T-helper 2 cell treated with Interferon-gamma antibody and Interleukin-4, amounts not matched to agents 100 ng/mL and 5 ng/mL, for 36 hours (primary cell): ENCODE results near the gene HIPK2. TPM values are rescaled to one million over a fixed set of nuclear protein-coding genes. Genes with fewer than 3 reads are reported as not detected.

Source experiments
- intact Hi-C: fragments of 100-400 bp; cut with micrococcal nuclease; formaldehyde crosslinking; loops from one replicate; pipeline ENCODE4 v1.15.1; 2023
- total RNA-seq: library from RNA; stranded (reverse); gene quantifications from 2 replicates; pipeline ENCODE4 v1.2.3, GENCODE V29; 2022

HIPK2 gene
- total RNA-seq, 1 donor from 2014 or later, result 19.2 TPM

GRCh38 chr7:139601176-139601575, 176.6 kb downstream of the HIPK2 start:
- intact Hi-C loops, result no loop called here

- intact Hi-C loops, result no loop called here
Measured at GRCh38 chr7:139600306-139600705, 177.5 kb downstream of the HIPK2 start.

GRCh38 chr7:139598642-139599041, 179.2 kb downstream of the HIPK2 start:
- intact Hi-C loops, result no loop called here

DNA sequence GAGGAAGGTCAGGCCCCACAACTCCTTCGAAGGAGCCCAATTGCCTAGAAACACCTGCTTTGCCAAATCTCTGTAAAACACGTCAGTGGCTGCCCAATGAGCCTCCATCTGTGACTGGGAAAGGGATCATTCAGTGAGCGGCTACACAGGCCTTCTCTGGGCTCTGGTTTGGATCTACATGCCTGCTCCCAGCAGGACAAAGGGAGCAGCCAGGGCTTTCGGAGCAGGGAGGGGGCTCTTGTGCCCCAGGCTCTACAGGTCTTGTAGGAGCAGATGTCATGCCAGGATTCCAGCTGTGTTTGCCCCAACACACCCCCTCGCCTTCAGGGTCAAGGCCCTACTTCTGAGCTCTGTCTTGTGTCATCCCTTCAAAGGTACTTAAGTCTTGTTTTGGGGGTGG, 180.8 kb downstream of the HIPK2 start:
- intact Hi-C loops, result no loop called here

GRCh38 chr7:139596626-139597025, 181.2 kb downstream of the HIPK2 start:
- intact Hi-C loops, result no loop called here

DNA sequence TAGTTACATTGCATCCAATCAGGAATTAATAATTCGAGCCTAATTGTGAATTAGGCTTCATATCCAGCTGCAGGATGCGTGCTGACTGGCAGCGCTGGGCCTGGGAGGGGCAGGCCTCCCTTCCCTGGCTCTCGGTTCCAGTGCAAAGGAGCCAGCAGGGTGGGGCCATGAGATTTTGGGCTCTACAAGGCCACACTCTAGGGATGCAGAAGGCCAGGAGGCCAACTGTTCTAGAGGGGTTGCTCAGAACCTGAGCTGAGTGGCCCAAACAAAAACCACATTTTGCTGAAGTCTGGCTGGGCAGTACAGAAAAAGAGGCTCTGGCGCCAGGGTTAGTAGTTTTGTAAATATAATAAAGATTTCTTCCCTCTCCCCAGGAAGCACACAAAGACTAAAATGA, 182.0 kb downstream of the HIPK2 start:
- intact Hi-C loops, result no loop called here

- intact Hi-C loops, result no loop called here
Measured at GRCh38 chr7:139594911-139595476, 182.8 kb downstream of the HIPK2 start.

DNA sequence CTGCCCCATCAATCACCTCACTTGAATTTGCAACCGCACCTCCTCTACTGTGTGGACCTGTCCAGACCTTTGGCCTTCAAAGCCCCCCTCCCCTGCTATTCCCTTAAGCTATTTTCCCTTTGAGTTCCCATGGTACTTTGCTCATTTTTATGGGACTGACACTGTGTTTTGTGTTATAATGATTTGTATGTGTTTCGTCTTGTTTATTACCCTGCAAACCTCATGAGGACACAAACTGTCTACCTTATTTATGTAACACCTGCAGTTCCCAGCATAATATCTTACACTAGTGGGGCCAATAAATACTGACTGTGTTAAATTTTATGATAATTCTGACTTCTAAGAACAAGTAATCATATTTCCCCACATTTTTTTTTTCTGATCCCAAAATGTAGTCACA, 183.7 kb downstream of the HIPK2 start:
- intact Hi-C loops, result no loop called here

DNA sequence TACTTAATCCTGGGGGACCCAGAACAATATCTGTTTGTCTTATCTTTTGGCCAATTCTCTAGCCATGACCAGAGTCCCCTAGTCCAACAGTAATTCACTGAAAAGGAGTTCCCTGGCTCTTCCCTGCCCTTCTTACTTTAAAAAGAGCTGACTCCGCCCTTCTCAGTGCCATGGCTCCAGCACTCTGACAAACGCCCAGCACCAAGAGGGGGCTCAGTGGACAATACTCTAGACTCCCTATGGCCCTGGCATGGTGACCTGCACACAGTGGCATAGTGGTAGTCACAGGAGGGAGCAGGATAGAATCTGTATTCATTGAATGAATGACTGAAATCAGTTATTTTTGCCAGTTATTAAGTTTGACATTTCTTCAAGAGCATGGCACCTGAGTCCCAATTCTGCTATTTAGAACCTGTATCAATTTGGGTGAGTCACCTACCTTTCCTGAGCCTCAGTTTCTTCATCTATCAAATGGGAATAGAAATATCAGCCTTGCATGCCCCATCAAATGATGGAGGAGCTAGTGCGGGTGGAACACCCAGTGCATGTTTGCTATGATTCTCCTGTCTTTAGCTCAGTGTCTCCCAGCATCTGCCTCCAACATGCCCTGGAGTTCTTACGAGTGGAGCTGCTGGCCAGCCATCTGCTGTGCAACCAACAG, 184.9 kb downstream of the HIPK2 start:
- intact Hi-C loops, result no loop called here

DNA sequence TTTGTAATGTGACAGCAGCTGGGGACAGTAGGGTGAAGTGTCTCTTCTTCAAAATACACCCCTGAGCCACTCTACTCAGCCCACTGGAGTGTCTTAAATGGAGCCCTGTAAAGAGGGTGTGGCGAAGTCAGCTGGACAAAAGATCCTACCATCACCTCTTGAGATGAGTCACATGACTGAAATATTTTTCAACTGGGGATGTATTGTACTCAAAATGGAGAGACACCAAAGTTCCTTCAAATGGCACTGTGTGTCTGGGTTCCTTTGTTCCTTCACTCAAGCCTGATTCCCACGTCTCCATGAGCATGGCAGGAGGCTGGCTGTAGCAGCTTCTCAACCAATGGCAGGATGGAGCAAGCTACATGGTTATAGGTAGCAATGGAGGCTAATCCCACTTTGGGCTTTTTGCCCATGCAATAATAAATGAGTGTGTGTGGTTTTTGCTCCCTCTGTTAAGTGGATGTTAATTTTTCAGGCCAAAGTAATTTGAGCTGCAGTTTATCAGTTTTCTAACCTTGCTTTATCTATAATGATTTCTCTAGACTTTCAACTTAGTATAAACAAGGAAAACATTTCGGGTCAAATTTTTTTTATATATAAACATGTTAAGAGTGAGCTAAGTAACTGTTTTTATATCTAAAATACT, 186.1 kb downstream of the HIPK2 start:
- intact Hi-C loops, result no loop called here

DNA sequence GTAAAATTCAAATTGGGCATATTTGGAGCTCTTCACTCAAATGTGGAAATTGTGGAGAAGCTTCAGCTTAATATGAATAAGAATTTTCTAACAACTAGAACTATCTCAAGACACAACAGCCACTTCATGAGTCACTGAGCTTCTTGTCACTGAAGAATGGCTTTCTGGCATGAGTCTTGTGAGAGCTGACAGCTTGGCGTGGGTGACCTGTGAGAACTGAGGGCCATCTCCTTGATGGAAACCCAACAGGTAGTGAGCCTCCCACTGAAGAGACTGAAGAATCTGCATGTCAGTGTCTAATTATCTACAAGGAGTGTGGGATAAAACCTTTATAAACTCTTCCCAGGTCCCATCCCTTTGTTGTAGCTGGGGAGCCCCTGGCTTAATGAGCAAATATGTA, 188.3 kb downstream of the HIPK2 start:
- intact Hi-C loops, result no loop called here

DNA sequence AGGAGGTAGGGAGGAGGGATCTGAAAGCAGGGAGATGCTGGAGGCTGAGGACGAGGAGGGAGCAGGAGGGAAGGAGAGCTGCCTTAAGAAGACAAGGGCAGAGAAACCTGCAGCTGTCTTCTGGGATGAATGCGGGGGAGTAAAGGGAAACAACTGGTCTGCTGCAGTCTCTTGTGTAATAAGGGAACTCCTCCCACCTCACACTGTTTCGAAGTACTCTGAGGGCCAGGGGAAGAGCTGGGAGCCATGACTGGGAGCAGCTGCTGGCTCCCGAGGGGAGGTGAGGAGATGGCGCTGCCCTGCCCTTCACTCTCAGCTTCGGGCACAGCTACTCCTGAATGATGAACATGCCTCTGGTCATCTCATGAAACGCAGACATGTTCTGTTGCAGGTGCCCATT, 189.2 kb downstream of the HIPK2 start:
- intact Hi-C loops, result no loop called here

DNA sequence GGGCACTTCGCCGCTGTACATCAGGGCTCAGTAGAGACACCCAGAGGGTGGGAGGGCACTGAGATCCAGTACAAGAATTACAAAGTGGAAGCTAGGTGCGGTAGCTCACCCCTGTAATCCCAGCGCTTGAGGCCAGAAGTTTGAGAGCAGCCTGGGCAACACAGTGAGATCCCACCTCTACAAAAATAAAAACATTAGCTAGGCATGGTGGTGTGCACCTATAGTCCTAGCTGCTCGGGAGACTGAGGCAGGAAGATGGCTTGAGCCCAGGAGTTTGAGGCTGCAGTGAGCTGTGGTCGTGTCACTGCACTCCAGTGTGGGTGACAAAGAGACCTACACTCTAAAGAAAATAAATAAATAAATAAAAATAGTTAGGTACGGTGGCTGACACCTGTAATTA, 190.3 kb downstream of the HIPK2 start:
- intact Hi-C loops, result no loop called here

DNA sequence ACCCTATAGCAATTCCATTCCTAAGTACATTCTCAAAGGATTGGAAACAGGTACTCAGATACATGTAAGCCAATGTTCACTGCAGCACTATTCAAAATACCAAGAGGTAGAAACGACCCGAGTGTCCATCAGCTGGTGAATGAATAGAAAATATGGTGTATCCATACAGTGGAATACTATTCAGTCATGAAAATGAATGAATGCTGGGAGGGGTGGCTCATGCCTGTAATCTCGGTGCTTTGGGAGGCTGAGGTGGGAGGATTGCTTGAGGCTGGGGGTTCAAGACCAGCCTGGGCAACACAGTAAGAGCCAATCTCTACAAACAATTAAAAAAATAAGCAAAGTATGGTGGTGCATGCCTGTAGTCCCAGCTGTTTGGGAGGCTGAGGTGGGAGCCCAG, 191.5 kb downstream of the HIPK2 start:
- intact Hi-C loops, result no loop called here

DNA sequence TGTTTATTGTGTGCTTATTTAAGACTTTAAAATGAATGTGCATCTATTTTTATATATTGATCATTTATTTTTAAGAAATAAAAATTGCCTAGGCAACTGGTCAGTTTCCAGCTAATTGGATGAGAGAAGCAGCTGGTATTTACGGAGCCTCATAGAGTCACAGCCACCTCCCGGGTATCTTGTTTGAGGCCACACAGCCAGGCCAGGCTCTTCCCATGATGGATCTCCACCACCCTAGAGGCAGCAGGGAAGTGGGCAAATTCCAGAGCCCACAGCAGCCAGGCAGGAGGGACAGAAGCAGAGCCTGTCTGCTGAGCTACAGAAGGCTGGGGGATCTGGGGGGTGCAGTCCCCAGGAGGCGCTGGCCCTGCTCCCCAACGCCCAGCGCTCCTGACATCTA, 192.8 kb downstream of the HIPK2 start:
- intact Hi-C loops, result no loop called here

DNA sequence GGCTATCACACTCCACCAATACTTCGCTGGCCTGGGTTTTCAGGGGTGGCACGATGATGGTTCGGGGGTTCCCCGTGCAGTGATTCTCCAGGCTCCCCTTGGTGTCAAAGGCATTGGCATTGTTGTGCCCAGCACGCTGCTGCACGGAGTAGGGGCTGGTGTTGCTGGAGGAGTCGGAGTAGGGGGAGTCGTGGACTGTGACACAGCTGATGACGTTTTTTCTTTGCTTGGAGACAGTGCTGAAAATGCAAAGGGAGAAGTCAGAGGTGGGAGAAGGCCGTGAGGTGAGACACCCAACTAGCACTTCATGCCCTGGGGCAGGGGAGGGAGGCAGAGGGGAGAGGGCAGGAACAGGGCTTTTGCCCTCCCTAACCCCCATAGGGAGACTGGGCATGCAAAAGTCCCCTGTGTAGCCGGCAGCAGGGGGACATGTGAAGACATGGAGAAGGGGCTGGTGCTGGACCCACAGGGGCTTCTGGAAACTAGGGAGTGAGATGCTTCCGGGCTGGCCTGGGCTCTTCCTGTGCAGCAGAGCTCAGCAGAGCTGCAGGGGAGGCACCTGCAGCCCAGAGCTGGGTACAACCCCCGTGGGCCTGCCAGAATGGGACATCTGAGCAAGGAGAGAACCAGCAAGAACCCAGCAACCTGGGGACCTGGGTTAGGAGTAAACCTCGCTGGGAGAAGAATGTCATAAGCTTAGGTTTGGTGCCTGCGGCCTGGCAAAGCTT, 193.8 kb downstream of the HIPK2 start:
- intact Hi-C loops, result no loop called here

DNA sequence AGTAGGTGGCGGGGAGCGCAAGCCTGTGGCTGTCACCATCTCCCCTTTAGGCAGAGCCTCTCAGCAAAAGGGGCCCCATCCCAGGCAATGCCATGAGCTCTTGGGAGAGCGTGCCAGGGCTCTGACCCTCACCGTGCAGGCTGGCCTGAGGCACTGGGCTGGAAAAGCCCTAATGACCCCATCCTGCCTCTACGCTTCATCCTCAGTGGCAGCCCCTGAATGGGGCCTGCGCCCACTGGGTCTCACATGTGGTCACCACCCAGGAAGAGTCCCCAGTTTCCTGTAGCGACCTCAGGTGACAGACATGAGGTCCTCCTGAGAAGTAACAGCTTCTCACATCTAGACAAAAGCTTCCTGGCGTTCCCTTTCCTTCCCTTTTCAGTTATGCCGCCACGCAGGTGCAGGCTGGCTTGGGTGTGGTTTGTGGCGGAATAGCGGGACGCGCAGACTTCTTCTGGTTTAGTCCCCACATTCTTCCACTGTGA, 195.1 kb downstream of the HIPK2 start:
- intact Hi-C loops, result no loop called here

DNA sequence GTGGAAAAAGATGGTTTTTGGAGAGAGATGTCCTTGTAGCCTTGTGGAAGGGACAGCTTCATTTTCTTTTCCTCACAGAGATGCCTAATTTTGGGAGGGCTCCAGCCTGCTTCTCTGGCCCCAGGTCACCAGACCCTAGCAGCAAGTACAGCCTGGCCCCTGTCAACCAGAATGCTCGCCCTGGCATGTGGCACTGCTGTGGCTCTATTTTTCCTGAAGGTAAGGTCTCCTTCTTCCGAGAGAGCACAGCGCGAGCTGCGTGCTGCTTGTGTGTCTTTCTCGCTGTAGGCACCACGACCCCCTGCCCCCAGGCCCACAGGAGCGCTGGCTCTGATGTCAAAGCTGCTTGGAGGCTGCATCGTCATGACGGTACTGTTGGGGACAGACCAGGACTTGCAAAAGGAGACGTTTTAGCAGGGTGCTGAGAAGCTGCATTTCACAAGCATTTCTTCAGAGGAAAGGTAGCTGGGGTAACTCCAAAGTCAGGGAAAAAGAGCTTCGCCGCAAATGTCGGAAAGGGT, 195.6 kb downstream of the HIPK2 start:
- intact Hi-C loops, result no loop called here

DNA sequence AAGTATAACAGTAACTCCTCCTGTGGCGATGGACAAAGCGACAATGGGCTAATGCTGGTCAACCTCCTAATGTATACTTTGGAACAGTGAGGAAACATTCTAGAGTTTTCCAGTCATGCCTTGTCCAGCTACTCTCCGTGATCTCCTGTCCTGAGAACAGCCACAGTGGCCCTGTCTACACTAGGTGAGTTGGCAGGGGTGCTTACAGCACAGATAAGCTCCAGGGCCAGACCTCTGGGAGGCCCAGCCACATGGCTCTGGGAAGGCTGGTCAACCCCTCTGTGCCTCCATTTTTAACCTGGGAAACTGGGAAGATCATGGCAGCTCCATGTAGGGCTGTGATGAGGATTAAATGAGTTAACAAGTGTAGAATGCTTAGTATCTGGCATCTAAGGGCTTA, 197.4 kb downstream of the HIPK2 start:
- intact Hi-C loops, result no loop called here

- intact Hi-C loops, result no loop called here
Measured at GRCh38 chr7:139576179-139576973, 201.4 kb downstream of the HIPK2 start.

DNA sequence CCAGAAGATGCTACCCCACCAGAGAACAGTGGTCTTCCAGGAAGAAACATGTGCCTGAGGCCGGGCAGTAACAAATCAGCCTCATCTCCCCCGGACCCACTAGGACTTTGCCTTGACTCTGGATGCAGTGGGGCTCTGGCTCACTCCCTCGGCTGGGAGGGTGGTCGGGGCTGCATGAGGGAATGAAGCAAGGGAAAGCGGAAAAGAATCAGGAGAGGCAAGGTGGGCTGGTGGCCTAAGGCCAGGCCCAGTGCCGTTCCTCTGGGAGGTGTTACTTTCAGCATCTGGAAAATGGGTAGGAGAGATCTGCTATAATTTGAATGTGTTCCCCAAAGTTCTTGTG, 202.5 kb downstream of the HIPK2 start:
- intact Hi-C loops, result no loop called here
